GM12878 (cell line): ENCODE data around the gene SPHKAP. TPM values are rescaled to one million over a fixed set of nuclear protein-coding genes. Genes with fewer than 3 reads are reported as not detected.

Source experiments
- ATAC-seq: fragments of 200-7000 bp; cut with Tn5 transposase; 3 replicates; pipeline ENCODE4 v1.9.1; 2020; ENCODE audit warnings: mild to moderate bottlenecking, moderate library complexity
- BruUV-seq: library from RNA; stranded (reverse); fragments of 400-500 nt; replicated peaks from 2 replicates; lab custom pipeline; 2021; lab: Mats Ljungman, UMichigan
- CTCF ChIA-PET: fragments of 300-600 bp; sonication (Branson Sonifier 250); formaldehyde crosslinking; extraction: SDS; loops from one replicate; lab custom pipeline; 2021; ENCODE audit warnings: inconsistent platforms; lab: Yijun Ruan, JAX
- POLR2A ChIA-PET: fragments of 350-600 bp; formaldehyde crosslinking; extraction: SDS; loops from one replicate; lab custom pipeline; 2021; ENCODE audit warnings: inconsistent platforms; lab: Charles Lee
- RAD21 ChIA-PET: fragments of 300-600 bp; sonication (Branson Sonifier 250); formaldehyde crosslinking; loops from one replicate; lab custom pipeline; 2023; ENCODE audit warnings: antibody characterized with exemption; ENCODE audit not compliant: unreplicated experiment; lab: Charles Lee
- SMC1A ChIA-PET: fragments of 300-600 bp; sonication (Branson Sonifier 250); formaldehyde crosslinking; loops from one replicate; lab custom pipeline; 2023; ENCODE audit not compliant: unreplicated experiment, uncharacterized antibody; lab: Charles Lee
- DNase-seq: peaks from one replicate; pipeline ENCODE4 v3.0.0-alpha.2; 2011; ENCODE audit warnings: low read depth, low spot score
- FAIRE-seq: peaks from 3 replicates; lab custom pipeline; 2011; peaks lifted over from hg19 to GRCh38; lab: Jason Lieb, UNC
- H2AFZ ChIP-seq: 2 replicates; pipeline ENCODE4 v1.6.0; 2011; ENCODE audit warnings: low read depth, low read length, control low read depth; ENCODE audit not compliant: control insufficient read depth
- H3K27ac ChIP-seq: 2 replicates; pipeline ENCODE4 v1.5.1; 2011; ENCODE audit warnings: control low read depth; ENCODE audit not compliant: control insufficient read depth, insufficient read depth
- H3K27me3 ChIP-seq, 2 experiments: replicated peaks in 1 of 2; 2 replicates each; pipeline versions ENCODE4 v1.6.0 to v1.6.1; 2011; ENCODE audit warnings: low read length in 1 of 2; ENCODE audit not compliant: control insufficient read depth in 2 of 2, insufficient read depth in 2 of 2
- H3K36me3 ChIP-seq, 2 experiments: 2 replicates each; pipeline ENCODE4 v1.5.1; 2011; ENCODE audit warnings: low read length in 1 of 2; ENCODE audit not compliant: control insufficient read depth in 2 of 2, insufficient read depth in 2 of 2
- H3K4me1 ChIP-seq: 2 replicates; pipeline ENCODE4 v1.6.1; 2011; ENCODE audit warnings: mild to moderate bottlenecking, low read length, moderate library complexity, mixed read lengths; ENCODE audit not compliant: control insufficient read depth, insufficient read depth
- H3K4me2 ChIP-seq: 2 replicates; pipeline ENCODE4 v1.6.0; 2011; ENCODE audit warnings: control low read depth; ENCODE audit not compliant: control insufficient read depth, insufficient read depth
- H3K4me3 ChIP-seq: fragments of 200-600 bp; sonication (generic); 2 replicates; pipeline ENCODE4 v1.5.1; 2016
- H3K79me2 ChIP-seq: 2 replicates; pipeline ENCODE4 v1.6.0; 2011; ENCODE audit warnings: low read length; ENCODE audit not compliant: control insufficient read depth, insufficient read depth
- H3K9ac ChIP-seq: 2 replicates; pipeline ENCODE4 v1.8.0; 2011; ENCODE audit warnings: low read length, control low read depth, mixed read lengths; ENCODE audit not compliant: control insufficient read depth, insufficient read depth
- H3K9me3 ChIP-seq: replicated peaks from 3 replicates; pipeline ENCODE4 v1.5.1; 2011; ENCODE audit warnings: mild to moderate bottlenecking, low read length; ENCODE audit not compliant: control insufficient read depth, insufficient read depth
- H4K20me1 ChIP-seq: 2 replicates; pipeline ENCODE4 v1.6.0; 2011; ENCODE audit not compliant: control insufficient read depth, insufficient read depth
- CEBPB ChIP-seq, 2 experiments: fragments of 150-350 bp in 1 of 2; IDR thresholded peaks; 2 replicates each; pipeline ENCODE4 v1.6.1; 2012 to 2014; ENCODE audit warnings: low read depth in 2 of 2, low read length in 2 of 2, borderline replicate concordance in 1 of 2, inconsistent platforms in 1 of 2
- CHD2 ChIP-seq: IDR thresholded peaks from 2 replicates; pipeline ENCODE4 v1.6.1; 2011; ENCODE audit warnings: low read depth, low read length, improper control_type of control experiment, borderline replicate concordance
- IRF4 ChIP-seq: IDR thresholded peaks from 2 replicates; pipeline ENCODE4 v1.6.1; 2011; ENCODE audit warnings: low read depth, low read length
- LARP7 ChIP-seq: fragments of 450-650 bp; IDR thresholded peaks from 2 replicates; pipeline ENCODE4 v1.6.1; 2017; ENCODE audit warnings: mild to moderate bottlenecking
- RB1 ChIP-seq: fragments of 450-650 bp; formaldehyde crosslinking; IDR thresholded peaks from 2 replicates; pipeline ENCODE4 v1.6.1; 2017; ENCODE audit warnings: mild to moderate bottlenecking, borderline replicate concordance
- RCOR1 ChIP-seq: conservative IDR thresholded peaks from 2 replicates; pipeline ENCODE4 v1.6.1; 2012; ENCODE audit warnings: low read depth, low read length, improper control_type of control experiment
- SMARCA5 ChIP-seq: fragments of 450-650 bp; IDR thresholded peaks from 2 replicates; pipeline ENCODE4 v1.6.1; 2017; ENCODE audit warnings: mild to moderate bottlenecking
- SRF ChIP-seq, 2 experiments: IDR thresholded peaks; 2 replicates each; pipeline ENCODE4 v1.6.1; 2011; ENCODE audit warnings: low read depth in 2 of 2, low read length in 2 of 2, mild to moderate bottlenecking in 1 of 2, moderate library complexity in 1 of 2
- STAT1 ChIP-seq: fragments of 450-650 bp; conservative IDR thresholded peaks from 2 replicates; pipeline ENCODE4 v1.6.1; 2014; ENCODE audit warnings: antibody characterized with exemption, mild to moderate bottlenecking
- TCF3 ChIP-seq: IDR thresholded peaks from 2 replicates; pipeline ENCODE4 v1.6.1; 2012; ENCODE audit warnings: low read depth, mild to moderate bottlenecking, low read length, borderline replicate concordance; ENCODE audit not compliant: insufficient read depth
- ZNF24 ChIP-seq: fragments of 450-650 bp; IDR thresholded peaks from 2 replicates; pipeline ENCODE4 v1.6.1; 2017; ENCODE audit warnings: antibody characterized with exemption, mild to moderate bottlenecking
- WGBS: methylation state at CpG from one replicate; pipeline ENCODE4 v1.1.6; 2016; ENCODE audit warnings: low lambda C conversion rate; ENCODE audit not compliant: insufficient replicate concordance, insufficient coverage; ENCODE audit errors: missing lambda C conversion rate; 5-methylcytosine and 5-hydroxymethylcytosine counted together
- in situ Hi-C: fragments of 300-500 bp; cut with MboI; formaldehyde crosslinking; loops from 9 replicates; pipeline ENCODE4 v1.14.3; 2018; ENCODE audit warnings: mixed read lengths
- intact Hi-C: fragments of 100-400 bp; cut with micrococcal nuclease; formaldehyde crosslinking; loops from one replicate; pipeline ENCODE4 v1.14.2; 2022; ENCODE audit not compliant: unreplicated experiment
- polyA plus RNA-seq, 11 experiments: library from polyadenylated mRNA; depleted of rRNA in 4 of 11; unstranded in 6 of 11; stranded (reverse) in 5 of 11; fragments of >200 nt; fragmentation: Nextera tagmentation in 4 of 11; fragmentation: Illumina TruSeq in 1 of 11; extraction: Ambion mirVana in 4 of 11; extraction: Trizol in 1 of 11; gene quantifications; 1 replicate in 1 of 11; 2 replicates in 10 of 11; pipeline versions ENCODE4 v1.2.1 to v1.2.3, GENCODE V29; 2011 to 2016; ENCODE audit warnings: inconsistent platforms in 2 of 11, missing spikeins in 2 of 11, low read depth in 1 of 11
- total RNA-seq, 4 experiments: library from RNA; depleted of rRNA in 3 of 4; stranded (reverse); fragments of >200 nt in 3 of 4; fragmentation: Illumina TruSeq in 1 of 4; extraction: Trizol in 1 of 4; gene quantifications; 2 replicates each; pipeline versions ENCODE4 v1.2.1 to v1.2.3, GENCODE V29; 2013 to 2021

The SPHKAP gene
- total and polyA plus RNA-seq, 10 of the 15 experiments (the other 5 are each of a cell fraction or from before 2014, with no cell fraction given), result 0.03 TPM; not detected in 9

GRCh38 chr2:228084717-228085116 lies 96.8 kb downstream of the SPHKAP start (continued):
- TF ChIP-seq LARP7 (no peak), TCF3 (no peak), STAT1 (no peak), ZNF24 (no peak), RB1 (no peak), RCOR1 (no peak), IRF4 (no peak), CEBPB (IDR thresholded peaks at IDR 0.05; ENCODE audit: borderline replicate concordance in 1 of 2, low read depth in 2 of 2, low read length in 2 of 2) (no peak)

DNA sequence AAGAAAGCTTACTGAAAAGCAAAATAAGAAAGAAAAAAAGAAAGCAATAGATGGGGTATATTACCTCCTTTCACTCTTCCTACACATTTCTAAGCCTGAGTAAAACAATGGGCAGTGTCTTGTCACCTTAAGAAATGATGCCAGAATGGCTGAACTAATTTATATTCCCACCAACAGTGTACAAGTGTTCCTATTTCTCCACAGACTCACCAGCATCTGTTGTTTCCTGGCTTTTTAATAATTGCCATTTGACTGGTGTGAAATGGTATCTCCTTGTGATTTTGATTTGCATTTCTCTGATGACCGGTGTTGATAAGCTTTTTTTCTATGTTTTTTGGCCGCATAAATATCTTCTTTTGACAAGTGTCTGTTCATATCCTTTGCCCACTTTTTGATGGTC lies 98.4 kb downstream of the SPHKAP start:
- H3K79me2 ChIP-seq, result no peaks in the 10 kb centered on the region
- DNase-seq (no peak), ATAC-seq (no peak), FAIRE-seq (no peak)
- no peak overlapping the region for H3K9ac ChIP-seq
- H3K36me3 ChIP-seq, result no peaks in the 10 kb centered on the region
- 69% methylated on average over 2 of the region's 2 CpGs for WGBS
- H3K4me2 ChIP-seq, result no peak overlapping the region
- no peak overlapping the region for H2AFZ ChIP-seq
- in situ Hi-C loops, result no loop called here
- no peak overlapping the region for H3K27ac ChIP-seq
- RAD21 ChIA-PET, result no interaction called here
- intact Hi-C loops, result no loop called here
- no peaks in the 10 kb centered on the region for H3K9me3 ChIP-seq
- no peaks in the 10 kb centered on the region for H3K27me3 ChIP-seq
- H3K4me3 ChIP-seq, result no peak overlapping the region
- no peaks in the 10 kb centered on the region for H4K20me1 ChIP-seq
- BruUV-seq, result no TSS peak
- CTCF ChIA-PET, result no interaction called here
- no peaks in the 10 kb centered on the region for H3K4me1 ChIP-seq
- SMC1A ChIA-PET, result no interaction called here
- POLR2A ChIA-PET, result no interaction called here
- TF ChIP-seq CHD2 (no peak), SMARCA5 (no peak), SRF (IDR thresholded peaks at IDR 0.05; ENCODE audit: low read depth in 2 of 2, low read length in 2 of 2) (no peak)
